Ishikawa (cell line): ENCODE measurements around the gene NTN1.

Experiments used
- CEBPB ChIP-seq: IDR thresholded peaks from 2 replicates; pipeline ENCODE4 v1.6.1; 2012
- CREB1 ChIP-seq: IDR thresholded peaks from 2 replicates; pipeline ENCODE4 v1.6.1; 2012; ENCODE audit warnings: low read depth
- EGR1 ChIP-seq: IDR thresholded peaks from 2 replicates; pipeline ENCODE4 v1.6.1; 2012
- EP300 ChIP-seq: IDR thresholded peaks from 2 replicates; pipeline ENCODE4 v1.6.1; 2012; ENCODE audit warnings: borderline replicate concordance
- FOXM1 ChIP-seq: IDR thresholded peaks from 2 replicates; pipeline ENCODE4 v1.6.1; 2012; ENCODE audit warnings: low read depth, borderline replicate concordance
- NFIC ChIP-seq: IDR thresholded peaks from 2 replicates; pipeline ENCODE4 v1.6.1; 2012
- RAD21 ChIP-seq: IDR thresholded peaks from 2 replicates; pipeline ENCODE4 v1.6.1; 2012; ENCODE audit warnings: low read depth
- TAF1 ChIP-seq: IDR thresholded peaks from 2 replicates; pipeline ENCODE4 v1.6.1; 2012; ENCODE audit warnings: low read depth, mild to moderate bottlenecking
- TCF12 ChIP-seq: IDR thresholded peaks from 2 replicates; pipeline ENCODE4 v1.6.1; 2012; ENCODE audit warnings: low read depth
- TEAD4 ChIP-seq: IDR thresholded peaks from 2 replicates; pipeline ENCODE4 v1.6.1; 2012
- YY1 ChIP-seq: IDR thresholded peaks from 2 replicates; pipeline ENCODE4 v1.6.1; 2012; ENCODE audit warnings: low read depth
- ZBTB7A ChIP-seq: IDR thresholded peaks from 2 replicates; pipeline ENCODE4 v1.6.1; 2012; ENCODE audit warnings: low read depth
- TF ChIP-seq, protein P1 (sequence below): IDR thresholded peaks from 2 replicates; pipeline ENCODE4 v1.6.1; 2012; ENCODE audit warnings: low read depth, mild to moderate bottlenecking
- TF ChIP-seq, protein P2 (sequence below): IDR thresholded peaks from 2 replicates; pipeline ENCODE4 v1.6.1; 2012
- TF ChIP-seq, protein P3 (sequence below): IDR thresholded peaks from 2 replicates; pipeline ENCODE4 v1.6.1; 2012

Gene NTN1

DNA sequence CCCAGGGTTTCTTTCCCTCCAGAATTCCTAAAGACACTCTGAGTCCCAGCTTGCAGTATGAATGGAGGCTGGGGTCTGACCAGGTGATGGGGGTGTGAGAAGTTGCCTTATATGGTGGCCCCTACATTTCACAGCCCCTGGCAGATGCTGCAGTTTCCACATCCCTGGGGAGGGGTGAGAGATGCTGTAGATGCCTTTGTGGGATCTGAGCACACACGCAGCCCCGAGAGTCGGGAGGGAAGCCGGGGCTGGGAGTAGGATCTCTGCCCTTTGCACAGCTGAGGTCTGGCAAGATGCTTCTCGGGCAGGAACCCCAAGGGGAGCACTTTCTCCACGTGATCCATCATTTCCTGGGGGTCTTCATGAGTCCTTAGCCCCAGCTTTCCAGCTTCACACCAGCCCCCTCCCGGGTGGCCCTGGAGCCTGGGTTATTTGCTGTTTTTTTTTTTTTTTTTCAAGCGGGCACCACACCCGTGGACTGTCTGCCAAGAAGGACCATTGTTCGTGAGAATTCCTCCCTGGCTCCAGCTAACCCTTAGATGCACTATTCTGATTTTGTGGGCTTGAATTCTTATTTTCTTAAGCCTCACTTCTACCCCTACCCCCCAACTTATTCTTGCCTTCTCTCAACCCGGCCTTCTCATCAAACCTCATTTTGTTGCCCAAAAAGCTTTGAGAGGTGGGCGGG lies 50.6 kb downstream of the NTN1 start:
- TF ChIP-seq CREB1 (no peak), TEAD4 (no peak), EP300 (no peak)

DNA sequence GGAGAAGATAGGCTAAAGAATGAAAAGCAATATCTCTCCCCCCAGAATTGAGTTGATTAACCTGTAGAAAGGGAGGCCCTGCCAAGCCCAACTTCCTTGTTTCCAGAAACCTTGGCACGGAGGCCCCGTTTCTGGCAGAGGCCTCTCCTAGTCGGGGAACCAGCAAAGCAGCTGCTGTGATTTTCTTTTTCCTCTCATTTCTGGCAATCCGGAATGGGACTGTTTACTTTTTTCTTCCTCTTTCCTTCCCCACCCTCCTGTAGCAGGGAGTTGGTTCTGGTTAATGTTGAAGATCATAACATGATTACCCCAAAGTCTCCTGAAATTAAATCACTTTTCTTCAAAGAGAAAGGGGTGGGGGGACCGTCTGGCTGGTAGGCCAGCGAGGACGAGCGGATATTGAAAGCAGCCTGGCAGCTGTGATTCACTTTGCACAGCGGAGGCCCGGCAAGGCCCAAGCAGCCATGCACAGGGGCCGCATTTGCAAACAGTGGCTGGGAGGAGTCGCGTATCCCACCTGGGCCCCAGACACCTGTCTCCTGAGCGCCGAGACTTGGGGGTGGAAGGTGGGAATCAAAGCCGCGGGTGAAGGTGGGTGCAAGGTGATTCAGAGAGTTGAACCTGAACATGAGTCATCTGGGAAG lies 51.5 kb downstream of the NTN1 start:
- TF ChIP-seq, protein P1, sequence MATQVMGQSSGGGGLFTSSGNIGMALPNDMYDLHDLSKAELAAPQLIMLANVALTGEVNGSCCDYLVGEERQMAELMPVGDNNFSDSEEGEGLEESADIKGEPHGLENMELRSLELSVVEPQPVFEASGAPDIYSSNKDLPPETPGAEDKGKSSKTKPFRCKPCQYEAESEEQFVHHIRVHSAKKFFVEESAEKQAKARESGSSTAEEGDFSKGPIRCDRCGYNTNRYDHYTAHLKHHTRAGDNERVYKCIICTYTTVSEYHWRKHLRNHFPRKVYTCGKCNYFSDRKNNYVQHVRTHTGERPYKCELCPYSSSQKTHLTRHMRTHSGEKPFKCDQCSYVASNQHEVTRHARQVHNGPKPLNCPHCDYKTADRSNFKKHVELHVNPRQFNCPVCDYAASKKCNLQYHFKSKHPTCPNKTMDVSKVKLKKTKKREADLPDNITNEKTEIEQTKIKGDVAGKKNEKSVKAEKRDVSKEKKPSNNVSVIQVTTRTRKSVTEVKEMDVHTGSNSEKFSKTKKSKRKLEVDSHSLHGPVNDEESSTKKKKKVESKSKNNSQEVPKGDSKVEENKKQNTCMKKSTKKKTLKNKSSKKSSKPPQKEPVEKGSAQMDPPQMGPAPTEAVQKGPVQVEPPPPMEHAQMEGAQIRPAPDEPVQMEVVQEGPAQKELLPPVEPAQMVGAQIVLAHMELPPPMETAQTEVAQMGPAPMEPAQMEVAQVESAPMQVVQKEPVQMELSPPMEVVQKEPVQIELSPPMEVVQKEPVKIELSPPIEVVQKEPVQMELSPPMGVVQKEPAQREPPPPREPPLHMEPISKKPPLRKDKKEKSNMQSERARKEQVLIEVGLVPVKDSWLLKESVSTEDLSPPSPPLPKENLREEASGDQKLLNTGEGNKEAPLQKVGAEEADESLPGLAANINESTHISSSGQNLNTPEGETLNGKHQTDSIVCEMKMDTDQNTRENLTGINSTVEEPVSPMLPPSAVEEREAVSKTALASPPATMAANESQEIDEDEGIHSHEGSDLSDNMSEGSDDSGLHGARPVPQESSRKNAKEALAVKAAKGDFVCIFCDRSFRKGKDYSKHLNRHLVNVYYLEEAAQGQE: no peak
- TF ChIP-seq, protein P2, sequence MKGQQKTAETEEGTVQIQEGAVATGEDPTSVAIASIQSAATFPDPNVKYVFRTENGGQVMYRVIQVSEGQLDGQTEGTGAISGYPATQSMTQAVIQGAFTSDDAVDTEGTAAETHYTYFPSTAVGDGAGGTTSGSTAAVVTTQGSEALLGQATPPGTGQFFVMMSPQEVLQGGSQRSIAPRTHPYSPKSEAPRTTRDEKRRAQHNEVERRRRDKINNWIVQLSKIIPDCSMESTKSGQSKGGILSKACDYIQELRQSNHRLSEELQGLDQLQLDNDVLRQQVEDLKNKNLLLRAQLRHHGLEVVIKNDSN: no peak
- TF ChIP-seq TAF1: no peak
- no peak for TF ChIP-seq EGR1
- TF ChIP-seq TEAD4: no peak
- no peak for TF ChIP-seq EP300

DNA sequence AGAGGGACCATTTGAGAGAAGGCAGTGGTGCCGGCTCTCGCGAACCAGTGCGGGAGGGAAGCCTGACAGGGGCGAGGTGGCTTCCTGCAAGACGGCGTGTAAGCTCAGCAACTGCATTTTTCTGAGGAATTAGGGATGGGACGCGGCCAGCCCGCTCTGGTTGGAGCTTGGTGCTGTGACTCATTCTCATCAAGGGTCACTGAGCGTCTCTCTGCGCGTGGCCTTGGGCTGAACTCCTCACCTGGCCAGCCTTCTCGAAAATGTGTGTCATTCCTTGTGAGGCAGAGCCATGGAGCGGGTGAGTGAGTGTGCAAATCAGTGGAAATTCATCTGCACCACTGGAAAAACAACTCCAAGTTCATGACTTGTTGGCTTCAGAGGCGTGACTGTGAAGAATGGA lies 52.8 kb downstream of the NTN1 start:
- TF ChIP-seq TCF12: no peak
- no peak for TF ChIP-seq FOXM1
- TF ChIP-seq, protein P1: no peak
- TF ChIP-seq, protein P3, sequence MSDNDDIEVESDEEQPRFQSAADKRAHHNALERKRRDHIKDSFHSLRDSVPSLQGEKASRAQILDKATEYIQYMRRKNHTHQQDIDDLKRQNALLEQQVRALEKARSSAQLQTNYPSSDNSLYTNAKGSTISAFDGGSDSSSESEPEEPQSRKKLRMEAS: no peak
- no peak for TF ChIP-seq EGR1
- no peak for TF ChIP-seq CREB1
- TF ChIP-seq, protein P2: no peak
- TF ChIP-seq CEBPB: no peak
- TF ChIP-seq YY1: no peak
- TF ChIP-seq EP300: no peak
- no peak for TF ChIP-seq TEAD4
- TF ChIP-seq TAF1: no peak
- no peak for TF ChIP-seq NFIC
- no peak for TF ChIP-seq ZBTB7A
- no peak for TF ChIP-seq RAD21

DNA sequence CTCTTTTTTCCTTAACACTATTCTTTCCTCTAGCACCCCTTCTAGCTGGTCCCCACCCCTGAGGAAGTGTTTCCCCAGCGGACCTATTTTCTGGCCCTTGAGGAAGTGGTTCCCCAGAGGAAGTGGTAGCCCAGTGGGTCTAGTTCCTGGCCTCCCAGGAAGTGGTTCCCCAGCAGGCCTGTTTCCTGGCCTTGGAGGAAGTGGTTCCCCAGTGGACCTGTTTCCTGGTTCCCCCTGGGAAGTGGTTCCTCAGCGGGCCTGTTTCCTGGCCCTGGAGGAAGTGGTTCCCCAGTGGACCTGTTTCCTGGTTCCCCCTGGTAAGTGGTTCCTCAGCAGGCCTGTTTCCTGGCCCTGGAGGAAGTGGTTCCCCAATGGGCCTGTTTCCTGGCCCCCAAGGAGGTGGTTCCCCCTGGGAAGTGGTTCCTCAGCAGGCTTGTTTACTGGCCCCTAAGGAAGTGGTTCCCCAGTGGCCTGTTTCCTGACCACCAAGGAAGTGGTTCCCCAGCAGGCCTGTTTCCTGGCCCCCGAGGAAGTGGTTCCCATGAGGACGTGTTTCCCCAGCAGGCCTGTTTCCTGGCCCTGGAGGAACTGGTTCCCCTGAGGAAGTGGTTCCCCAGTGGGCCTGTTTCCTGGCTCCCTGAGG lies 58.3 kb downstream of the NTN1 start:
- TF ChIP-seq TAF1 (no peak), CEBPB (no peak), EGR1 (no peak), EP300 (no peak), RAD21 (no peak), CREB1 (no peak), YY1 (no peak), TEAD4 (no peak), NFIC (no peak), ZBTB7A (no peak), FOXM1 (no peak), TCF12 (no peak)
- TF ChIP-seq, protein P1: no peak
- TF ChIP-seq, protein P3: no peak
- TF ChIP-seq, protein P2: no peak
